ENCODE measurements around the gene CA10.

DNA sequence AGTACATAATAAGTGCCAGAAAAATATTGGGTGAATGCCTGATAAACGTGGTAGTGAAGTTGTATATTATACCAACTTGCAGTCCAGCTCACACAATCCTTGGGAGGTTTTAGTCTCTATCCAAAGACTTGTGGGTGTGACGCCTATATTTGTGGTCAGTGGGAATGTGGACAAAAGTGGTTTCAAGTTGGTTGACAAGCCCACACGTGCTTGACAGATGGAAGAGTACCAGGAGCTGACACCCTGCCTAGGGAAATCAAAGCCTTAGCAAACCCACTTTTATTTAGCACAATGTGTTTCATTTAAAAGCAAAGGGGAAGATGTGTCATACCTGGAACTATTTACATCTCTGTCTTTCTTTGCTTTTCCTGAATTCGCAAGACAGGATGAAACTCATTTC is 79.0 kb downstream of the CA10 start:
- TF ChIP-seq, protein P1, sequence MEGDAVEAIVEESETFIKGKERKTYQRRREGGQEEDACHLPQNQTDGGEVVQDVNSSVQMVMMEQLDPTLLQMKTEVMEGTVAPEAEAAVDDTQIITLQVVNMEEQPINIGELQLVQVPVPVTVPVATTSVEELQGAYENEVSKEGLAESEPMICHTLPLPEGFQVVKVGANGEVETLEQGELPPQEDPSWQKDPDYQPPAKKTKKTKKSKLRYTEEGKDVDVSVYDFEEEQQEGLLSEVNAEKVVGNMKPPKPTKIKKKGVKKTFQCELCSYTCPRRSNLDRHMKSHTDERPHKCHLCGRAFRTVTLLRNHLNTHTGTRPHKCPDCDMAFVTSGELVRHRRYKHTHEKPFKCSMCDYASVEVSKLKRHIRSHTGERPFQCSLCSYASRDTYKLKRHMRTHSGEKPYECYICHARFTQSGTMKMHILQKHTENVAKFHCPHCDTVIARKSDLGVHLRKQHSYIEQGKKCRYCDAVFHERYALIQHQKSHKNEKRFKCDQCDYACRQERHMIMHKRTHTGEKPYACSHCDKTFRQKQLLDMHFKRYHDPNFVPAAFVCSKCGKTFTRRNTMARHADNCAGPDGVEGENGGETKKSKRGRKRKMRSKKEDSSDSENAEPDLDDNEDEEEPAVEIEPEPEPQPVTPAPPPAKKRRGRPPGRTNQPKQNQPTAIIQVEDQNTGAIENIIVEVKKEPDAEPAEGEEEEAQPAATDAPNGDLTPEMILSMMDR (IDR thresholded peaks at IDR 0.05; ENCODE audit: low read length): no peak
- no peak for TF ChIP-seq EZH2 (IDR thresholded peaks at IDR 0.05; ENCODE audit: borderline replicate concordance, low read length)
